Measurements from ENCODE around the gene TNFRSF18.
"Not testable (repeated sequence)": the region's sequence is repeated elsewhere in the genome, so short reads cannot be mapped to it uniquely, and the experiment has no call there.

Gene TNFRSF18

DNA sequence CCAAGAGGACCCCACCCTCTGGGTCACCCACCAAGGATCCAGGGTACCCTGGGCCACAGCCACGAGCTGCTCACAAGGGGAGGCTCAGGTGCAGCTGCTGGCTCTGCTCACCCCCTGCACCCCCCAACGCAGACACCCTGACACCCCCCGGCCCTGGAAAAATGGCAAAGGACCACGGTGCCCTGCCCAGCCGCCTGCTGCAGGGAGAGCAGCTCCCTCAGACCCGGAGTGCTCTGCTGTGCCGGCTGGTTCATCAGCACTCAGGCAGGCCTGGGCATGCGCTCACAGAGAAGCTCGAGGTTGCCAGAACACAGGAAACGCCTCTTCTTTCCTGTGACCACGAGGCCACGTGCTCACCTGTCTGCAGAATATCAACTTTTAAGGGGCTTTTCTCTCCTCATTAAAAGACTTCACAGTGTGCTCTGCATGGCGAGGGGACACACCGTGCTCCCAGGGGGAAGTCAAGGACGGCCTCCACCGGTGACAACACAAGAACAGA, 44.4 kb upstream of the TNFRSF18 start:
- Histone ChIP-seq H3K9me3 (ENCODE audit: insufficient read depth, low read length, severe bottlenecking) (no peaks in the 10 kb centered on the region), H3K27ac (ENCODE audit: low read length) (peak overlapping the region; percentile 60; the same call in 1 of the 2 replicates), H3K27me3 (ENCODE audit: insufficient read depth, low read length, poor library complexity) (no peaks in the 10 kb centered on the region), H2AFZ (ENCODE audit: low read depth, low read length) (no peak overlapping the region), H3K4me1 (ENCODE audit: insufficient read depth, low read length) (peaks cover 24% of the 10 kb centered on the region), H3K79me2 (ENCODE audit: insufficient read depth, low read length) (peaks cover 3% of the 10 kb centered on the region; the same call in 1 of the 2 replicates), H3K36me3 (ENCODE audit: insufficient read depth, low read length) (peaks cover 36% of the 10 kb centered on the region), H3K9ac (ENCODE audit: low read depth, low read length) (no peak overlapping the region), H3K4me3 (ENCODE audit: low read depth in 1 of 2, low read length in 2 of 2) (no peak overlapping the region), H3K4me2 (ENCODE audit: insufficient read depth, low read length) (peak overlapping the region; percentile 35; the same call in 1 of the 2 replicates), H4K20me1 (ENCODE audit: insufficient read depth, low read length) (peaks cover 11% of the 10 kb centered on the region; the same call in 1 of the 2 replicates)
- ATAC-seq (ENCODE audit: insufficient read depth, low read depth) (peak; percentile 95), DNase-seq (peak; percentile 78)
- TF ChIP-seq, protein P1, sequence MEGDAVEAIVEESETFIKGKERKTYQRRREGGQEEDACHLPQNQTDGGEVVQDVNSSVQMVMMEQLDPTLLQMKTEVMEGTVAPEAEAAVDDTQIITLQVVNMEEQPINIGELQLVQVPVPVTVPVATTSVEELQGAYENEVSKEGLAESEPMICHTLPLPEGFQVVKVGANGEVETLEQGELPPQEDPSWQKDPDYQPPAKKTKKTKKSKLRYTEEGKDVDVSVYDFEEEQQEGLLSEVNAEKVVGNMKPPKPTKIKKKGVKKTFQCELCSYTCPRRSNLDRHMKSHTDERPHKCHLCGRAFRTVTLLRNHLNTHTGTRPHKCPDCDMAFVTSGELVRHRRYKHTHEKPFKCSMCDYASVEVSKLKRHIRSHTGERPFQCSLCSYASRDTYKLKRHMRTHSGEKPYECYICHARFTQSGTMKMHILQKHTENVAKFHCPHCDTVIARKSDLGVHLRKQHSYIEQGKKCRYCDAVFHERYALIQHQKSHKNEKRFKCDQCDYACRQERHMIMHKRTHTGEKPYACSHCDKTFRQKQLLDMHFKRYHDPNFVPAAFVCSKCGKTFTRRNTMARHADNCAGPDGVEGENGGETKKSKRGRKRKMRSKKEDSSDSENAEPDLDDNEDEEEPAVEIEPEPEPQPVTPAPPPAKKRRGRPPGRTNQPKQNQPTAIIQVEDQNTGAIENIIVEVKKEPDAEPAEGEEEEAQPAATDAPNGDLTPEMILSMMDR (IDR thresholded peaks at IDR 0.05; ENCODE audit: borderline replicate concordance, extremely low read depth, low read length, poor library complexity, severe bottlenecking), result no peak
- no peak for TF ChIP-seq EZH2 (IDR thresholded peaks at IDR 0.05; ENCODE audit: borderline replicate concordance, low read depth, low read length, severe bottlenecking)

DNA sequence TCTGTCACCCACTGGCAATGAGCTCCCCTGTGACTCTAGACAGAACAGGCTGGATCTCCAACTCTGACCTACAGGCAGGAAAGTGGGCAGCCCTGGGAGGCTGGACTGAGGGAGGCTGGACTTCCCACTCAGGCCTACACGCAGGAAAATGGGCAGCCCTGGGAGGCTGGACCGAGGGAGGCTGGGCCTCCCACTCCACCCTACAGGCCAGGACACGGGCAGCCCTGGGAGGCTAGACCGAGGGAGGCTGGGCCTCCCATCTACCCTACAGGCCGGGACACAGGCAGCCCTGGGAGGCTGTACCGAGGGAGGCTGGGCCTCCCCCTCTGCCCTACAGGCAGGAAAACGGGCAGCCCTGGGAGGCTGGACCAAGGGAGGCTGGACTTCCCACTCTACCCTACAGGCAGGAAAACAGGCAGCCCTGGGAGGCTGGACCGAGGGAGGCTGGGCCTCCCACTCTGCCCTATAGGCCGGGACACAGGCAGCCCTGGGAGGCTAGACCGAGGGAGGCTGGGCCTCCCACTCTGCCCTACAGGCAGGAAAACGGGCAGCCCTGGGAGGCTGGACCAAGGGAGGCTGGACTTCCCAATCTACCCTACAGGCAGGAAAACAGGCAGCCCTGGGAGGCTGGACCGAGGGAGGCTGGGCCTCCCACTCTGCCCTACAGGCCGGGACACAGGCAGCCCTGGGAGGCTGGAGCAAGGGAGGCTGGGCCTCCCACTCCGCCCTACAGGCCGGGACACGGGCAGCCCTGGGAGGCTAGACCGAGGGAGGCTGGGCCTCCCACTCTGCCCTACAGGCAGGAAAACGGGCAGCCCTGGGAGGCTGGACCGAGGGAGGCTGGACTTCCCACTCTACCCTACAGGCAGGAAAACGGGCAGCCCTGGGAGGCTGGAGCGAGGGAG, 41.9 kb upstream of the TNFRSF18 start:
- H3K9me3 ChIP-seq (ENCODE audit: insufficient read depth, low read length, severe bottlenecking); H3K27ac ChIP-seq (ENCODE audit: low read length); H2AFZ ChIP-seq (ENCODE audit: low read depth, low read length); H3K9ac ChIP-seq (ENCODE audit: low read depth, low read length); H3K4me3 ChIP-seq (ENCODE audit: low read depth in 1 of 2, low read length in 2 of 2); ATAC-seq (ENCODE audit: insufficient read depth, low read depth); H3K4me2 ChIP-seq (ENCODE audit: insufficient read depth, low read length); H3K36me3 ChIP-seq (ENCODE audit: insufficient read depth, low read length); H4K20me1 ChIP-seq (ENCODE audit: insufficient read depth, low read length); H3K27me3 ChIP-seq (ENCODE audit: insufficient read depth, low read length, poor library complexity); DNase-seq; H3K79me2 ChIP-seq (ENCODE audit: insufficient read depth, low read length): not testable (repeated sequence)
- peaks cover 24% of the 10 kb centered on the region for H3K4me1 ChIP-seq (ENCODE audit: insufficient read depth, low read length)

- TF ChIP-seq, protein P1 (IDR thresholded peaks at IDR 0.05; ENCODE audit: borderline replicate concordance, extremely low read depth, low read length, poor library complexity, severe bottlenecking), result no peak
- no peak for TF ChIP-seq EZH2 (IDR thresholded peaks at IDR 0.05; ENCODE audit: borderline replicate concordance, low read depth, low read length, severe bottlenecking)
- peaks cover 23% of the 10 kb centered on the region for H3K4me1 ChIP-seq (ENCODE audit: insufficient read depth, low read length)
- no peak overlapping the region for H3K9ac ChIP-seq (ENCODE audit: low read depth, low read length)
- no peak overlapping the region for H3K4me3 ChIP-seq (ENCODE audit: low read depth in 1 of 2, low read length in 2 of 2)
- ATAC-seq (ENCODE audit: insufficient read depth, low read depth) (no peak), DNase-seq (no peak)
- no peaks in the 10 kb centered on the region; the same call in 1 of the 2 replicates for H4K20me1 ChIP-seq (ENCODE audit: insufficient read depth, low read length)
- H3K27me3 ChIP-seq (ENCODE audit: insufficient read depth, low read length, poor library complexity), result no peaks in the 10 kb centered on the region
- H3K4me2 ChIP-seq (ENCODE audit: insufficient read depth, low read length), result no peak overlapping the region
- H3K9me3 ChIP-seq (ENCODE audit: insufficient read depth, low read length, severe bottlenecking), result no peaks in the 10 kb centered on the region
- H3K79me2 ChIP-seq (ENCODE audit: insufficient read depth, low read length), result no peaks in the 10 kb centered on the region
- H3K27ac ChIP-seq (ENCODE audit: low read length), result no peak overlapping the region
- no peak overlapping the region for H2AFZ ChIP-seq (ENCODE audit: low read depth, low read length)
- H3K36me3 ChIP-seq (ENCODE audit: insufficient read depth, low read length), result peaks cover 3% of the 10 kb centered on the region; the same call in 1 of the 2 replicates
Measured at GRCh38 chr1:1247341-1247913, 41.0 kb upstream of the TNFRSF18 start.
